HG03025 (cell line): Measurements from ENCODE around the gene FAM156B.
"Not testable (repeated sequence)": the region's sequence is repeated elsewhere in the genome, so short reads cannot be mapped to it uniquely, and the experiment has no call there.

Experiments used
- ATAC-seq: cut with Tn5 transposase; IDR thresholded peaks from one replicate; pipeline ENCODE4 v1.9.1; 2021; ENCODE audit warnings: mild to moderate bottlenecking, moderate library complexity; ENCODE audit not compliant: unreplicated experiment, low FRiP score

FAM156B gene, protein sequence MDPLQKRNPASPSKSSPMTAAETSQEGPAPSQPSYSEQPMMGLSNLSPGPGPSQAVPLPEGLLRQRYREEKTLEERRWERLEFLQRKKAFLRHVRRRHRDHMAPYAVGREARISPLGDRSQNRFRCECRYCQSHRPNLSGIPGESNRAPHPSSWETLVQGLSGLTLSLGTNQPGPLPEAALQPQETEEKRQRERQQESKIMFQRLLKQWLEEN

GRCh38 chrX:52896855-52897709, at the start of gene FAM156B:
TSS of gene FAM156B (plus strand) at chrX:52897330. CDS start at chrX:52907226, 9,896 bp downstream.
- ATAC-seq: peak; percentile 83

DNA sequence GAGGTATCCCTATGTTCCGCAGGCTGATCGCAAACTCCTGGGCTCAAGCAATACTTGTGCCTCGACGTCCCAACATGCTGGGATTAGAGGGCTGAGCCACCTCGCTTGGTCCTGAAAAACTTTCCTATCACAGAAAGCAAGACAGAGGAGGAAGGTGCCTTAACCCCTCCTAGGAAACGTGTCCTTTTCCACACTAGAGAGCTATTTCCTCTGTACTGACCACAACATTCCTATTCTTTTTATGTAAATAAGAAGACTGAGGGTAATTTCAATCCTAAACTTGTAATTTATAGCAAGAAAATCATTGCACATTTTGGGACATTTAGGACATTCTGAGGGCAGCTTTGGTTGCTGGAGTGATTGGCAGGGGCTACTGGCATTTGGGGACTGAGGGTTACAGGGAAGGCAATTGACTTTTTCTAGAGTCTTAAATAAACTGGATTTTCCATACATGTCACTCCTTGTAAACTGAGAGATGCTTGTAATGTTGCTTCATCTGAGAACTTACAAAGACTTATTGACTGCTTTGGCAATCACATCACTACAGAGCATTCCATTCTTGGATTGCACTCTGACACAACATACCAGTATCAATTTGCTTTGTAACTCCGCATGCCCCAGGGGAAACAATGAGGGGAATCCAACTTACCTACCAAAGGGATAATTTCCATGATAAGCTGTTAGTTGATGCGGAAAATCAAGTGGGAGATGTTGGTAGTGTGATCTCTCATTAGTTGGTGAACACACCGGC, 44.8 kb upstream of the FAM156B start:
- no peak for ATAC-seq

- ATAC-seq: not testable (repeated sequence)
Observed at GRCh38 chrX:52856991-52857525, 40.1 kb upstream of the FAM156B start.

GRCh38 chrX:52865343-52865998, 31.7 kb upstream of the FAM156B start:
- ATAC-seq: no peak

DNA sequence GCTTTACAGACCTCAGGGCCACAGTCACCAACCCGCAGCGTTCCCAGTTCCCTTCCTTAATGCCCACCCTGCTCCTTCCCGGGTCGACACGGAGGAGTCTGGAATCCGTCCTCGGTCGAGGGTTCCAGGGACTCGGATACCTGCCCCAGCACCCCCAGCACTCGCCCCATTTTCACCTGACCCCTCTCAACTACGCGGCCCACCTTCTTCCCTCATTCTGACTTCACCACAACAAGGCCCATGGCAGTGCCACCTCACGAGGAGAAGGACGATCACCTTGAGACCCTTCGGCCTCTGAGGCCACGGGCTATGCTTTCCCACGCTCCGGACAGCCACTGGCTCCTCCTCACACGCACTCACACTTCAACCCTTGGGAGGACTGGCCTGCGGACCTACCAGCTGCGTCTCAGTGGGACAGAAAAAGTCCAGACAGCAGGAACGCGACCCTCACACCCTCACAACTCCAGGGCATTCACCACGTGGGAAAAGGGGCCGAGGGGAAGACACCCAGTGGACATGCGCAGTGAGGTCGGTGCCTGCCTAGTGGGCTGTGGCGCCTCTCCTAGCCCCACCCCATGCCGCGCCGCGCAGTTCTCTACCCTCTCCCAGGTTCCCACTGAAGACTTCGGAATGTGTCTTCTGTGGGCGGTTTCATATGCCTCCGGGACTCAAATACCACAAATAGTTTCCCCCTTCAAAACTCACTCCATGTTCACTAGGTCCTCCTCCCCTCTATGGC, 29.4 kb upstream of the FAM156B start, which contains the start of gene XAGE3:
Gene XAGE3 (minus strand): TSS at position 474 of the 739 bp plus-strand sequence. CDS start 950 bp downstream, outside the sequence.
- no peak for ATAC-seq

- ATAC-seq: no peak
Observed at GRCh38 chrX:52870046-52870445, 27.1 kb upstream of the FAM156B start.

GRCh38 chrX:52873825-52874224, 23.3 kb upstream of the FAM156B start:
- not testable (repeated sequence) for ATAC-seq

GRCh38 chrX:52874661-52875060, 22.5 kb upstream of the FAM156B start:
- ATAC-seq: no peak

- not testable (repeated sequence) for ATAC-seq
Observed at GRCh38 chrX:52875436-52875835, 21.7 kb upstream of the FAM156B start.

DNA sequence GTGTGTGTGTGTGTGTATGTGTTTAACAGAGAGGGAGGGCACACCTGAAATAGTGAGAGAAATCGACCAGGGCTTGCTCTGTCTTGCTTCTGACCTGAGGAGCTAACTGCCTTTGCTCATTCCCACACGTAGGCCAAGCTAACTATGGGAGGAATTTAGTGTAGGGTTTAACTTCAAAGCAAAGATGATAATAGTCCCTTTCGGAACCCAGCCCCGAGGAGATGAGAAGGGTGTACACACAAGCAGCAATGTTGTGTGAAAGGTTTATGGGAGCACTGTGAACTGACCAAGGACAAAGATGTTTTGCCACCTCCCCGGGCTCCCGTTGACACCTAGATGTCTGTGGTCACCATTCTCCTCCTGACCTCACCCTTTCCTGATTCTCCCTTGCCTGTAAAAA, 20.7 kb upstream of the FAM156B start:
- ATAC-seq: not testable (repeated sequence)

- ATAC-seq: not testable (repeated sequence)
Observed at GRCh38 chrX:52887459-52887858, 9.7 kb upstream of the FAM156B start.

DNA sequence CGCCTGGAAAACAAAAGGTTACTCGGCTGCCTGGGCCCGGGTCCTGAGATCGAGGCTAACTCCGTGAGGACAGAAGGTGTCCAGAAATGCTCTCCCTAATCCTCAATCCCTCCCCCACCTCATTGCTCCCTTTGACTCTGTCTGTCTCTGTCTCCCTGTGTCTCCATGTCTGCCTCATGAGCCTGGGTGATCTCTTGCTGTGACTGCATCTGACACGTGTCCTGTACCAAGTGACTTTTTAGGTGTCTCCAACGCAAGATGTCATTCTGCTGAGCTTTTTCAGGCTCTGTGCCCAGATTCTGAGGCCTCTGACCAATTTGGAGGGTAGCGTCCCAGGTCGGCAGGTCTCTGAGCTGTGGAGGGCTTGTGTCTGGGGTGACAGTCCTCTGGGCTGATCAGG, 9.0 kb upstream of the FAM156B start:
- ATAC-seq: not testable (repeated sequence)

DNA sequence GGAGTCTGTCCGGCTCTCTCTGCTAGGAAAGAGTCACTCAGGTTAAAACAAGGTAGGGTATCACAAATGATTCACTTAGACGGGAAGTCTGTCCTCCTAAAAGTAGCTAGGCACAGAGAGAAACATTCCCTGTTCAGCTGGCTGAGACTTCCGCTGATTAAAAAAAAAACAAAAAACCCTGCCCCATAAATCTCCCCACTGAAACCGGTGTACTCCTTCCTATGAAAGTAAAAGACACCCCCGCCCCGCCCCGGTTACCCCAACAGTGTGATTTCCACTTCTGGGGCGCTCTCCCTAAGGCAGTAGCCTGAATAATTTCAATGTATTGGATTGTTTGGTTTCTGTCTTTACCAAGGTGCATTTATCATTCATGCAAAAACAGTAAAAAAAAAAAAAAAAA, 692 bp upstream of the FAM156B start:
- ATAC-seq: peak; percentile 19

GRCh38 chrX:52905531-52905930, 8.4 kb downstream of the FAM156B start:
- ATAC-seq: not testable (repeated sequence)

- ATAC-seq: not testable (repeated sequence)
Observed at GRCh38 chrX:52906072-52906471, 8.9 kb downstream of the FAM156B start.

DNA sequence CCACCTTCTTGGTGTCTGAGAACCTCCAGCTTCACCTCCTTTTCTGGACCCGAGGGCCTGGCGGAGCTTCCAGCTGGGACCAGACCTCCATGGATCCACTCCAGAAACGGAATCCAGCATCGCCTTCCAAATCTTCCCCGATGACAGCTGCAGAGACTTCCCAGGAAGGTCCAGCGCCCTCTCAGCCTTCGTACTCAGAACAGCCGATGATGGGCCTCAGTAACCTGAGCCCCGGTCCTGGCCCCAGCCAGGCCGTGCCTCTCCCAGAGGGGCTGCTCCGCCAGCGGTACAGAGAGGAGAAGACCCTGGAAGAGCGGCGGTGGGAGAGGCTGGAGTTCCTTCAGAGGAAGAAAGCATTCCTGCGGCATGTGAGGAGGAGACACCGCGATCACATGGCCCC, 10.0 kb downstream of the FAM156B start:
- ATAC-seq: not testable (repeated sequence)

DNA sequence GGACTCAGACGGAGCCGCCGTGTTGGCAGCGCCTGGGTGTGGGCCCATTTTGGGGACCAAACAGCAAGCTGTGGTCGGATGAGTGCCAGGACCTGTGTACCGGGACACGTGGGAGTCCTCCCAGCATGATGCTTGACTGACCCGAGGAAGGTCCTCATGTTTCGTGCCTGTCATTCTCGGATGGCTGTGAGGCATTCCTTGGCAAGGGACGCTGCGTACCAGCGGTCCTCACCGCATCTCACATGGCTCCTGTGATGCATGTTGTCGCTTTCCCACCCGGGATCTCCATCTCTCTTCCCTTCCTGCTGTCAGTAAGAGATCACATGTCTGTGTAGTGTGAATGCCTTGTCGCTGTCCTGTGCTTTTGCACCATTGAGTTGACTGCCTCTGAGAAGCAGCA, 10.8 kb downstream of the FAM156B start:
- not testable (repeated sequence) for ATAC-seq

DNA sequence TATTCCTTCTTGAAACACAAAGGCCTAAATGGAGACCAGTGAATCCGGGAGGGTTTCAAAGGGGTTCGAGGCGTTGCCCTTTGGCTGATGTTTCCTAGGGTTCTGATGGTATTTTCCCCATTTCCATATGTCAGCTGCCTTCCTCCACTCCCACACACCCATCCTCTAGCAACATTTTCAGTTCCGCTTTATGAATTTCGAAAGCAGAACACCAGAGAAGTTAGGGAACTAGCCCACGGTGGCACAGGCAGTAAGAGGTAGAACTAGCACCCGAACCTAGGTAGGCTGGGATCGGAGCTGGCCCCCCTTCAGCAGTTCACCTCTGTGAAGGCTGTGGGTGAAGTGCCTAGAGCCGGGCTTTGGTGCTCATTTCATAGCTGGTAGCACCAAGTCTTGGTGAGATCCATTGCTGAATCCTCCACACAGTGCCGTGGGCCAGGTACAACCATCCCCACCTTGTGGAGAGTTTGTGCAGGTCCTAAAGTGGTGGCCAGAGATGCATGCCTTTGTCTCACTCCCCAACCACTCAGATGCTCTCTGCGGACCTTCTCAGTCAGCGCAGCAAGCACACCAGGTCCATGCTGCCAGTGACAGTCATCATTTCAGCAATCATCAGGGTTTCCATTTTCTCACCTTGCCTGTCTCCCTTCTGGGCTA, 12.3 kb downstream of the FAM156B start:
- ATAC-seq: not testable (repeated sequence)

GRCh38 chrX:52913681-52914080, 16.6 kb downstream of the FAM156B start:
- not testable (repeated sequence) for ATAC-seq
